Stimulated activated CD4-positive, alpha-beta T cell treated with anti-CD3 and anti-CD28 coated beads, Interleukin-2, amount 100 ng/mL, for 4 hours (primary cell): Measurements from ENCODE around the gene ENO1.
A peak's percentile ranks its signal among the peaks of the same experiment; 100 is the strongest.
"Not testable (repeated sequence)": the region's sequence is repeated elsewhere in the genome, so short reads cannot be mapped to it uniquely, and the experiment has no call there.

Source experiments
- DNase-seq: peaks from one replicate; pipeline ENCODE4 v3.0.0-alpha.2; 2020; ENCODE audit warnings: low read depth

Gene ENO1

DNA sequence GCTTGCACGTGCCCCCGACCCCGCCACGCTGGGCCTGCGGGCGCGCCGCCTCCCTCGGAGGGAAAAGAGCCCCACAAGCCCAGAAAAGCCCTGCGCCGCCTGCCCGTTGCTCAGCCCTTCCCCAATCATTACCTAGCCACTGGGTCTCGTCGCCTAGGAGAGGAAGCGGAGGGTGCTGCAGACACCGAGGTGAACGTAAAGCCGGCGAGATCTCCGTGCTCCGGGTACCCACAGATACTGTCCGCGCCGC, at the start of gene ENO1:
Gene ENO1, minus strand, starts transcription at position 239 of the 250 bp plus-strand sequence. CDS start 3,778 bp downstream, outside the sequence.
- DNase-seq, result no peak

DNA sequence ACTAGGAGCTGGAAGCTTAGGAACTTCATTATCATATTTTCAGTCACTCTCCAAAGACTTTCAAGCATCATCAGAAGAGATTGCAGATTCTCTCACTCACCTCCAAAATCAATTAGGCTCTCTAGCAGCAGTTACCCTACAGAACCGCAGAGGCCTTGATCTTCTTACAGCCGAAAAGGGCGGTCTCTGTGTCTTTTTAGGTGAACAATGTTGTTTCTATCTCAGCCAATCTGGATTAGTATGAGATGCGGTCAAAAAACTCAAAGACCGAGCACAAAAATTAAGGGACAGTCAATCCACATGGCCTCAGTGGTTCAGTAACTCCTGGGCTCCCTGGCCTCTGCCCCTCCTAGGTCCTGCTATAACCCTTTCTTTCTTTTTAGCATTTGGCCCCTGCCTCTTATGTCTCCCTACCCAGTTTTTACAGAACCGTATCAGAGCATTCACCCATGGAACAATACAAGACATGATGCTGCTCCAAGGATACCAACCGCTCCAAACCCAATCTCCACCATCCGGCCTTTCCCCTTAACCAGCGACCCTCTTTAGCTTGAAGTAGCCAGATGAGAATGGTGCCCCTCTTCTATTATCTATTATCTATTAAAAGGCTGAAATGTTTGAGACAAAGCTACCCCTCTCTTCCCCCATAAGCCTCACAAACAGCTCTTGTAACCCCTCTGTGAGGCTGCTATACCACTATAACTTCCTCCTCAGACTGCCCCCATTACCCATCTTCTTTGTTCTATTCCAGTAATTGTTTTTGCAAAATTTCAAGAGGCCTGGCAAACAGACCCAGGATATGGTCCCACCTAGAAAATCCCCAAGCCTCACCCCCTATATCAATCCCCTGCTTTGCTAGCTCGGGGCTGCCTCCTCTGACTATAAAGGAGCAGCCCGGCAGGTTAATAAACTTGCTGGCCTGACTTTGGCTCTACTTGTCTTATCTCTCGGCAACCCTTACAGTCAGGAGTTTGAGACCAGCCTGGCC, 48.5 kb upstream of the ENO1 start:
- DNase-seq, result no peak

- no peak for DNase-seq
Measured at GRCh38 chr1:8925960-8926359, 47.5 kb upstream of the ENO1 start.

DNA sequence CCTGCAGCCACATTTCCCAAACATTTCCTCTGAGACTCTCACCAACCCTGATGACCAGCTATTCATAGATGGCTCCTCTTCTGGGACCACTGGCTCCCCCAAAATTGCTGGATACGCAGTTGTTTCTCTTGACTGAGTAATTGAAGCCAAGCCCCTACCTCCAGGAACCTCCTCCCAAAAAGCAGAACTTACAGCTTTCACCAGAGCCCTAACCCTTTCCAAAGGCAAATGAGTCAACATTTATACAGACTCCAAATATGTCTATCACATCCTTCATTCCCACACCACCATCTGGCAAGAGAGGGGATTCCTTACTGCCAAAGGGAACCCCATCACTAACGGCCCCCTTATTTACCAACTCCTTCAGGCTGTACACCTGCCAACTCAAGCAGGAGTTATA, 46.9 kb upstream of the ENO1 start:
- no peak for DNase-seq

DNA sequence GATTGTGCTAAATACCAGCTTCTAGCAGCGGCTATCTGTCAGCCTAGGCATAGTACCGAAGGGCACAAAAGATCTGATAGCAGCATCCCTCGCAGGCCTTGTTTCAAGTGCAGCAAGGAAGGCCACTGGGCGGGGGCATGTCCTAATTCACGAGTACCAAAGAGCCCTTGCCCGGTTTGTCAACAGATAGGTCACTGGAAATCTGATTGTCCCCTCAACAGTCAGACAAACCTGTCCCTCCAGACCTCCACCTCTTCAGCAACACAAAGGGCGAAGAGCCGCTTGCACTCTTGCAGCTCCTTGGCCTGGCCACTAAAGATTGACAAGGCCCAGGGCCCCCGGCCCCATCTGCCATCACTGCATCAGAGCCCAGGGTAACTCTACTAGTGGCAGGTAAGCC, 44.5 kb upstream of the ENO1 start:
- no peak for DNase-seq

- DNase-seq, result not testable (repeated sequence)
Measured at GRCh38 chr1:8917536-8917935, 39.0 kb upstream of the ENO1 start.

GRCh38 chr1:8915446-8915845, 37.0 kb upstream of the ENO1 start:
- no peak for DNase-seq

GRCh38 chr1:8914466-8914865, 36.0 kb upstream of the ENO1 start:
- DNase-seq, result no peak

- no peak for DNase-seq
Measured at GRCh38 chr1:8913457-8913856, 35.0 kb upstream of the ENO1 start.

GRCh38 chr1:8911416-8912309, 33.2 kb upstream of the ENO1 start:
- no peak for DNase-seq

DNA sequence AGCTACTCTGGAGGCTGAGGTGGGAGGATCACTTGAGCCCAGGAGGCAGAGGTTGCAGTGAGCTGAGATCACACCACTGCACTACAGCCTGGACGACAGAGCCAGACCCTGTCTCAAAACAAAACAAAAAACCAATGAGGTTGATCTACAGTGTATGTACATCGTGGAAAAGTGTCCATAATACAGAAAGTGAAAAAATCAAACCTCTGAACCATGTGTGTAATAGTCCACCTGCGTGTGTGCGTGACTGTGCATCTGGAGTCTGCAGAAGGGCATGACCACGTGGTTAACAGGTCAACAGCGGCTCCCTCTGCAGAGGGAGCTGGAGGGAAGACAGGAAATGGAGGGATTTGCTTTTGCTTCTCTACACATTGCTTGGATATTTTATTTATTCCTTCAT, 32.4 kb upstream of the ENO1 start:
- no peak for DNase-seq

DNA sequence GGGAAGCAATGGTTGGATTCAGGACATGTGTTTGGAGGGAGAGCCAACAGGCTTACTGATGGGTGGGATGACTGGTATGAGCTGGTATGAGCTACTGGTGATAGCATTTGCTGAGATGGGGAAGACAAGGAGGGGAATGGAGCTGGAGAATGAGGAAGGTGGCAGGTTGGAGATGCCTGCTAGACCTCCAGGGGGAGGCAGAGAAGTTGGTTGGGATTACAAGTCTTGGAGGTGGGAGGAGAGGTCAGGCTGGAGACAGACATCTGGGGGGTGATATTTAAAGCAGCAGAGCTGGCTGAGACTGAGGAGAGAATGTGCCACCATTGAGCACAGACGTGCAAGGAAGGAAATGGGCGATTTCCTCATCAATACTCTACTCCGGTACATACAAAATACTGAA, 31.8 kb upstream of the ENO1 start:
- no peak for DNase-seq

GRCh38 chr1:8908388-8909151, 30.1 kb upstream of the ENO1 start:
- DNase-seq, result no peak

- no peak for DNase-seq
Measured at GRCh38 chr1:8905582-8906191, 27.2 kb upstream of the ENO1 start.

DNA sequence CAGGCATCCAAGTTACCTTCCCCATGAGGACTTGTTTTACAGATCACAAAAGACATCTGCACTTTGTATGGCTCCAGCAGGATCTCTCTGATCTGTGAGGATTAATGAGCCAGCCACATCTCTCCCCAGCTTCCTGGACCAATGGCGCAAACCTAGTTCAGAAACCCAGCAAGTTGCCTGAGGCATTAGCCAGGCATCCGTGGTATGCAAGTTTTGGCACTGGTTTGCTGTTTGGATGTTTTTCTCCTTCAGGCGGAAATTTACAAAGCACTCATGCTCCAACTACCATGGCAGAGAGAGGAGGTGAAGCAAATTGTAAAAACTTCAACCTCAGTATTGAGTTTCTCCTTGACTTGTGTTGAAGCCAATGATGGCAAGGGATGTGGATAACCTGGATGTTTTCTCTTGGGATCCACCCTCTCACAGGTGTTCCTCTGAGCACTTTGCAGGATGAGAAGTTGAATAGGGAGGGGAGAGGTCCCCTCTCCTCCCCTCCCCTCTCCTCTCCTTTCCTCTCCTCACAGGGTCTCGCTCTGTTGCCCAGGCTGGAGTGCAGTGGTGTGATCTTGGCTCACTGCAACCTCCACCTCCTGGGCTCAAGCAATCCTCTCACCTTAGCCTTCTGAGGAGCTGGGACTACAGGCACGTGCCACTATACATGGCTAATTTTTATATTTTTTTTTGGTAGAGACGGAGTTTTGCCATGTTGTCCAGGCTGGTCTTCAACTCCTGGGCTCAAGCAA, 25.6 kb upstream of the ENO1 start:
- no peak for DNase-seq

- peak; percentile 21 for DNase-seq
Measured at GRCh38 chr1:8903410-8903809, 24.9 kb upstream of the ENO1 start.

- no peak for DNase-seq
Measured at GRCh38 chr1:8902765-8903164, 24.3 kb upstream of the ENO1 start.

DNA sequence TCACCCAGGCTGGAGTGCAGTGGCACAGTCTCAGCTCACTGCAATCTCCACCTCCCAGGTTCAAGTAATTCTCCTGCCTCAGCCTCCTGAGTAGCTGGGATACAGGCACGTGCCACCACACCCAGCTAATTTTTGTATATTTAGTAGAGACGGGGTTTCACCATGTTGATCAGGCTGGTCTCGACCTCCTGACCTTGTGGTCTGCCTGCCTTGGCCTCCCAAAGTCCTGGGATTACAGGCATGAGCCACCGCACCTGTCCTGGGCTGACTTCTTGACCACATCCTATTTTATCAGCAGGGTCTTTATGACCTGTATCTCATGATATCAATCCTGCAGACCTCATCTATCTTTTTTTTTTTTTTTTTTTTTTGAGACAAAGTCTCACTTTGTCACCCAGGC, 22.2 kb upstream of the ENO1 start:
- not testable (repeated sequence) for DNase-seq

- no peak for DNase-seq
Measured at GRCh38 chr1:8899046-8899445, 20.6 kb upstream of the ENO1 start.

DNA sequence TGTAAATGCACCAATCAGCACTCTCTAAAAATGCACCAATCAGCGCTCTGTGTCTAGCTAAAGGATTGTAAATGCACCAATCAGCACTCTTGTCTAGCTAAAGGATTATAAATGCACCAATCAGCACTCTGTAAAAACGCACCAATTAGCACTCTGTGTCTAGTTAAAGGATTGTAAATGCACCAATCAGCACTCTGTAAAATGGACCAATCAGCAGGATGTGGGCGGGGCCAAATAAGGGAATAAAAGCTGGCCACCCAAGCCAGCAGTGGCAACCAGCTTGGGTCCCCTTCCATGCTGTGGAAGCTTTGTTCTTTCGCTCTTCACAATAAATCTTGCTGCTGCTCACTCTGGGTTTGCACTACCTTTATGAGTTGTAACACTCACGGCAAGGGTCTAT, 19.9 kb upstream of the ENO1 start:
- not testable (repeated sequence) for DNase-seq

GRCh38 chr1:8897505-8897904, 19.0 kb upstream of the ENO1 start:
- not testable (repeated sequence) for DNase-seq
